GM23248 (cell line): Measurements from ENCODE around the gene ZBTB43.

Source experiments
- EZH2 ChIP-seq: fragments of 200-600 bp; sonication (generic); IDR thresholded peaks from 2 replicates; pipeline ENCODE4 v1.6.1; 2018; ENCODE audit warnings: antibody characterized with exemption, mild to moderate bottlenecking; ENCODE audit not compliant: insufficient read depth, poor library complexity, severe bottlenecking
- EZH2phosphoT487 ChIP-seq: fragments of 200-600 bp; sonication (generic); IDR thresholded peaks from 2 replicates; pipeline ENCODE4 v1.6.1; 2018; ENCODE audit warnings: antibody characterized with exemption, moderate library complexity, mild to moderate bottlenecking, low read depth; ENCODE audit not compliant: insufficient read depth

GRCh38 chr9:126860077-126860756 is 55.4 kb downstream of the ZBTB43 start, which contains the start of gene ZBTB34:
- TF ChIP-seq EZH2 (no peak), EZH2phosphoT487 (no peak)
